IMR-90 (cell line): ENCODE measurements around the gene PYGL. TPM values are rescaled to one million over a fixed set of nuclear protein-coding genes. Genes with fewer than 3 reads are reported as not detected.

Source experiments
- ATAC-seq: fragments of 200-7000 bp; cut with Tn5 transposase; 2 replicates; pipeline ENCODE4 v1.9.1; 2020; ENCODE audit warnings: low read depth, mild to moderate bottlenecking, moderate library complexity
- BruUV-seq: library from RNA; stranded (reverse); fragments of 400-500 nt; replicated peaks from 2 replicates; lab custom pipeline; 2021; lab: Mats Ljungman, UMichigan
- CTCF ChIA-PET: fragments of 300-600 bp; formaldehyde crosslinking; extraction: SDS; loops from one replicate; lab custom pipeline; 2021; ENCODE audit warnings: antibody characterized with exemption; lab: Yijun Ruan, JAX
- POLR2A ChIA-PET: fragments of 300-600 bp; sonication (Branson Sonifier 250); formaldehyde crosslinking; loops from one replicate; lab custom pipeline; 2022; ENCODE audit warnings: antibody characterized with exemption; ENCODE audit not compliant: unreplicated experiment; lab: Charles Lee
- DNase-seq: peaks from one replicate; pipeline ENCODE4 v3.0.0; 2013
- H2AFZ ChIP-seq: replicated peaks from 2 replicates; pipeline ENCODE3; 2013; ENCODE audit warnings: low read length, mild to moderate bottlenecking; ENCODE audit not compliant: poor library complexity
- H2AK5ac ChIP-seq: 2 replicates; pipeline ENCODE4 v1.6.1; 2013; ENCODE audit warnings: low read depth, low read length, inconsistent platforms
- H2AK9ac ChIP-seq: replicated peaks from 2 replicates; pipeline ENCODE3; 2013; ENCODE audit warnings: mild to moderate bottlenecking, low read depth, low read length, moderate library complexity; ENCODE audit not compliant: poor library complexity
- H2BK120ac ChIP-seq: 2 replicates; pipeline ENCODE4 v1.6.1; 2013; ENCODE audit warnings: low read depth, low read length, inconsistent platforms
- H2BK15ac ChIP-seq: 3 replicates; pipeline ENCODE4 v1.6.1; 2013; ENCODE audit warnings: low read depth, low read length, inconsistent platforms
- H2BK20ac ChIP-seq: 2 replicates; pipeline ENCODE4 v1.6.1; 2013; ENCODE audit warnings: low read depth, mild to moderate bottlenecking, inconsistent platforms, low read length, moderate library complexity
- H2BK5ac ChIP-seq: 2 replicates; pipeline ENCODE4 v1.6.1; 2013; ENCODE audit warnings: mild to moderate bottlenecking, low read depth, low read length, inconsistent platforms; ENCODE audit not compliant: poor library complexity, severe bottlenecking
- H3K14ac ChIP-seq: replicated peaks from 2 replicates; pipeline ENCODE4 v1.6.1; 2013; ENCODE audit warnings: low read depth, low read length, inconsistent platforms
- H3K18ac ChIP-seq: 2 replicates; pipeline ENCODE4 v1.6.1; 2013; ENCODE audit warnings: low read depth, low read length, control low read depth
- H3K23ac ChIP-seq: 2 replicates; pipeline ENCODE4 v1.6.1; 2013; ENCODE audit warnings: low read depth, low read length, inconsistent platforms
- H3K27ac ChIP-seq: 2 replicates; pipeline ENCODE4 v1.5.1; 2013; ENCODE audit warnings: mild to moderate bottlenecking, control low read depth, low read length; ENCODE audit not compliant: insufficient read depth
- H3K27me3 ChIP-seq: 2 replicates; pipeline ENCODE4 v1.6.1; 2013; ENCODE audit warnings: low read length; ENCODE audit not compliant: control insufficient read depth, insufficient read depth
- H3K36me3 ChIP-seq: 2 replicates; pipeline ENCODE4 v1.6.1; 2013; ENCODE audit warnings: low read length, mixed read lengths; ENCODE audit not compliant: control insufficient read depth, insufficient read depth
- H3K4ac ChIP-seq: 2 replicates; pipeline ENCODE4 v1.6.1; 2013; ENCODE audit warnings: low read depth, low read length, inconsistent platforms
- H3K4me1 ChIP-seq: 2 replicates; pipeline ENCODE4 v1.6.1; 2013; ENCODE audit warnings: low read length, mixed read lengths; ENCODE audit not compliant: control insufficient read depth, insufficient read depth
- H3K4me2 ChIP-seq: 2 replicates; pipeline ENCODE4 v1.6.1; 2013; ENCODE audit warnings: low read depth, mild to moderate bottlenecking, control low read depth, low read length, moderate library complexity
- H3K4me3 ChIP-seq: 2 replicates; pipeline ENCODE4 v1.5.1; 2013; ENCODE audit warnings: low read depth, mild to moderate bottlenecking, control low read depth, low read length, moderate library complexity; ENCODE audit not compliant: insufficient read depth
- H3K56ac ChIP-seq: 2 replicates; pipeline ENCODE4 v1.6.1; 2013; ENCODE audit warnings: low read length, inconsistent platforms; ENCODE audit not compliant: insufficient read depth; ENCODE audit errors: extremely low read depth
- H3K79me1 ChIP-seq, 2 experiments: 2 replicates each; pipeline ENCODE4 v1.6.1; 2013; ENCODE audit warnings: low read length in 2 of 2, inconsistent platforms in 1 of 2, low read depth in 1 of 2
- H3K9ac ChIP-seq: 2 replicates; pipeline ENCODE4 v1.6.1; 2013; ENCODE audit warnings: low read depth, low read length, control low read depth
- H3K9me1 ChIP-seq: 2 replicates; pipeline ENCODE4 v1.6.1; 2013; ENCODE audit warnings: low read length, inconsistent platforms; ENCODE audit not compliant: insufficient read depth
- H3K9me3 ChIP-seq: 2 replicates; pipeline ENCODE4 v1.6.1; 2013; ENCODE audit warnings: low read length; ENCODE audit not compliant: control insufficient read depth, insufficient read depth
- H4K20me1 ChIP-seq: 2 replicates; pipeline ENCODE4 v1.6.1; 2013; ENCODE audit warnings: low read length, inconsistent platforms; ENCODE audit not compliant: insufficient read depth
- H4K5ac ChIP-seq: 2 replicates; pipeline ENCODE4 v1.6.1; 2013; ENCODE audit warnings: mild to moderate bottlenecking, low read depth, low read length, control low read depth
- H4K8ac ChIP-seq, 2 experiments: 2 replicates each; pipeline ENCODE4 v1.6.1; 2013; ENCODE audit warnings: low read depth in 2 of 2, low read length in 2 of 2, control low read depth in 1 of 2, inconsistent platforms in 1 of 2
- H4K91ac ChIP-seq: 2 replicates; pipeline ENCODE4 v1.6.1; 2013; ENCODE audit warnings: low read depth, low read length, inconsistent platforms; ENCODE audit not compliant: insufficient read depth
- MAFK ChIP-seq: IDR thresholded peaks from 2 replicates; pipeline ENCODE4 v1.6.1; 2012; ENCODE audit warnings: low read depth, low read length, improper control_type of control experiment
- MAZ ChIP-seq: IDR thresholded peaks from 2 replicates; pipeline ENCODE4 v1.6.1; 2012; ENCODE audit warnings: low read depth, mild to moderate bottlenecking, low read length, improper control_type of control experiment, moderate library complexity, borderline replicate concordance
- POLR2A ChIP-seq: IDR thresholded peaks from 2 replicates; pipeline ENCODE4 v1.6.1; 2012; ENCODE audit warnings: mild to moderate bottlenecking, low read depth, low read length
- RAD21 ChIP-seq: IDR thresholded peaks from 2 replicates; pipeline ENCODE4 v1.6.1; 2012; ENCODE audit warnings: low read length, improper control_type of control experiment
- SMC3 ChIP-seq: fragments of 150-350 bp; IDR thresholded peaks from 2 replicates; pipeline ENCODE4 v1.6.1; 2016; ENCODE audit warnings: low read depth, mild to moderate bottlenecking, antibody characterized with exemption, low read length, moderate library complexity
- WGBS, 2 experiments: methylation state at CpG; one replicate each; pipeline versions ENCODE4 v1.1.5 to v1.1.7; 2013; ENCODE audit warnings: missing lambda C conversion rate in 2 of 2; ENCODE audit not compliant: insufficient read length in 1 of 2; ENCODE audit errors: extremely low coverage in 2 of 2; 5-methylcytosine and 5-hydroxymethylcytosine counted together
- dilution Hi-C: fragments of 300-500 bp; cut with HindIII; formaldehyde crosslinking; loops from one replicate; pipeline ENCODE4 v1.14.3; 2018; ENCODE audit warnings: low sequenced_read_pairs; ENCODE audit not compliant: unreplicated experiment
- in situ Hi-C: fragments of 300-500 bp; cut with MboI; formaldehyde crosslinking; loops from 3 replicates; pipeline ENCODE4 v1.14.3; 2019; ENCODE audit warnings: low sequenced_read_pairs, inconsistent platforms, mixed read lengths
- intact Hi-C: fragments of 100-400 bp; cut with micrococcal nuclease; formaldehyde crosslinking; loops from 2 replicates; pipeline ENCODE4 v1.10.0; 2022
- polyA plus RNA-seq, 3 experiments: library from polyadenylated mRNA; depleted of rRNA; stranded (reverse); fragments of >200 nt; gene quantifications; 2 replicates each; pipeline ENCODE4 v1.2.3, GENCODE V29; 2012; ENCODE audit warnings: low replicate concordance in 1 of 3
- total RNA-seq: library from RNA; depleted of rRNA; stranded (reverse); fragments of >200 nt; gene quantifications from 2 replicates; pipeline ENCODE4 v1.2.3, GENCODE V29; 2012
- TF ChIP-seq, protein P1 (sequence below): conservative IDR thresholded peaks from 2 replicates; pipeline ENCODE4 v1.5.1; 2012; ENCODE audit warnings: mild to moderate bottlenecking, low read depth, low read length, improper control_type of control experiment

The PYGL gene
- total and polyA plus RNA-seq, 2 of the 4 experiments (the other 2 are of a cell fraction), result 52.3 to 70.4 TPM

DNA sequence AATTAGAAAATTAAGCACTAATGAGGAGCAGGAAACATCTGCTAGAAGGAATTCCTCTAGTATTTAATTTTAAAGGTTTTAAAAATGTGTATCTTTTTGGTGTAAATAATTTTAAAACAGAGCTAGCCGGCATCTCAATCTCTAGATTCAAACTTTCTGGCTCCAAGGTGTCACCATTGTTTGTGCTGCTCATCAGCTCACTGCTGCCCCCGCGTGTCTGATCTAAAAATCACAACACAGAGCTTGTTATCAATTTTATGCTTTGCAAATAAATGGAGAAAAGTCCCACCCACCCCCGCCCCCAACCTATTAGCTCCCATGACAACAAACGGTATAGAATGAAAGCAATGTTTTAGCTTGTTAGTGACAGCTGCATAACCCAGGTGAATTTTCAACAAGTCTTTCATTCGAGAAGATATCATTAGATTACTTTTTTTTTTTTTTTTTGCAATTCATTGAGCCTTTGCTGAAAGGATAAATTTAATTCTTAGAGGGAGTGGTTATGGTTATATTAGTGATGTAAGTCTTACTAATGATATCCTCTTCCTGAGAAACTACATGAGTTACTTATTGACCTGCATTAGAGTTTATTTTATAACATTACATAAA, 83.7 kb downstream of the PYGL start:
- H3K27me3 ChIP-seq, result no peaks in the 10 kb centered on the region
- H4K5ac ChIP-seq, result no peak overlapping the region
- no TSS peak for BruUV-seq
- no peak overlapping the region for H3K14ac ChIP-seq
- no peak overlapping the region for H3K27ac ChIP-seq
- no peaks in the 10 kb centered on the region for H3K36me3 ChIP-seq
- peak overlapping the region; percentile 87 for H2BK5ac ChIP-seq
- H2BK120ac ChIP-seq, result no peak overlapping the region
- no peak overlapping the region for H2AFZ ChIP-seq
- 0 out of 2 replicates have a peak overlapping the region, but pooled peaks have one; percentile 82 for H3K56ac ChIP-seq
- H3K4me2 ChIP-seq, result no peak overlapping the region
- H2BK15ac ChIP-seq, result no peak overlapping the region
- intact Hi-C loops (loop anchor here (1.0 to 10.0 kb wide), 5 partner anchors 30 to 317 kb away; partner anchors contain the start of genes NIN and SAV1), dilution Hi-C loops (no loop called here), in situ Hi-C loops (loop anchor here (5.0 kb wide), 1 partner anchor 63 kb away; no protein-coding TSS in a partner anchor)
- CTCF ChIA-PET, result interaction anchor here (0.5 to 3.1 kb wide), 24 partner anchors 9 to 319 kb away, joined by 3 to 31 read pairs (median 3); partner anchors contain the start of gene TRIM9
- peaks cover 14% of the 10 kb centered on the region for H3K4me1 ChIP-seq
- no peak overlapping the region for H3K18ac ChIP-seq
- POLR2A ChIA-PET, result interaction anchor here (0.6 to 0.8 kb wide), 4 partner anchors 83 to 263 kb away, joined by 3 to 8 read pairs (median 4); partner anchors contain the start of gene SAV1
- WGBS, 2 experiments, result no CpG with 5 or more reads among the region's 6 CpGs
- no peaks in the 10 kb centered on the region for H3K9me3 ChIP-seq
- no peak overlapping the region for H2BK20ac ChIP-seq
- H4K8ac ChIP-seq, result peak overlapping the region; percentile 26 to 98; a peak in 2 of 4 replicates
- no peak overlapping the region for H2AK5ac ChIP-seq
- DNase-seq (peak; percentile 81), ATAC-seq (peak; percentile 71)
- TF ChIP-seq RAD21 (peak; percentile 80), POLR2A (no peak), SMC3 (peak; percentile 71), MAZ (0 out of 2 replicates have a peak, but pooled peaks have one; percentile 4), MAFK (no peak)
- TF ChIP-seq, protein P1, sequence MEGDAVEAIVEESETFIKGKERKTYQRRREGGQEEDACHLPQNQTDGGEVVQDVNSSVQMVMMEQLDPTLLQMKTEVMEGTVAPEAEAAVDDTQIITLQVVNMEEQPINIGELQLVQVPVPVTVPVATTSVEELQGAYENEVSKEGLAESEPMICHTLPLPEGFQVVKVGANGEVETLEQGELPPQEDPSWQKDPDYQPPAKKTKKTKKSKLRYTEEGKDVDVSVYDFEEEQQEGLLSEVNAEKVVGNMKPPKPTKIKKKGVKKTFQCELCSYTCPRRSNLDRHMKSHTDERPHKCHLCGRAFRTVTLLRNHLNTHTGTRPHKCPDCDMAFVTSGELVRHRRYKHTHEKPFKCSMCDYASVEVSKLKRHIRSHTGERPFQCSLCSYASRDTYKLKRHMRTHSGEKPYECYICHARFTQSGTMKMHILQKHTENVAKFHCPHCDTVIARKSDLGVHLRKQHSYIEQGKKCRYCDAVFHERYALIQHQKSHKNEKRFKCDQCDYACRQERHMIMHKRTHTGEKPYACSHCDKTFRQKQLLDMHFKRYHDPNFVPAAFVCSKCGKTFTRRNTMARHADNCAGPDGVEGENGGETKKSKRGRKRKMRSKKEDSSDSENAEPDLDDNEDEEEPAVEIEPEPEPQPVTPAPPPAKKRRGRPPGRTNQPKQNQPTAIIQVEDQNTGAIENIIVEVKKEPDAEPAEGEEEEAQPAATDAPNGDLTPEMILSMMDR, result peak; percentile 75
- H3K23ac ChIP-seq, result no peak overlapping the region; the same call in 1 of the 2 replicates
- H3K79me1 ChIP-seq, result 0 out of 4 replicates have a peak, but pooled peaks cover 0 to 3% of the 10 kb centered on the region in 2 experiments
- H3K9ac ChIP-seq, result no peak overlapping the region
- no peak overlapping the region for H2AK9ac ChIP-seq
- H3K9me1 ChIP-seq, result no peaks in the 10 kb centered on the region
- no peak overlapping the region for H3K4ac ChIP-seq
- H3K4me3 ChIP-seq, result no peak overlapping the region; the same call in 1 of the 2 replicates
- no peak overlapping the region for H4K91ac ChIP-seq
- H4K20me1 ChIP-seq, result no peaks in the 10 kb centered on the region
